ENCODE measurements around the gene RUVBL1.
A peak's percentile ranks its signal among the peaks of the same experiment; 100 is the strongest.

The RUVBL1 gene

GRCh38 chr3:128071771-128072453 is 51.7 kb downstream of the RUVBL1 start:
- Histone ChIP-seq H4K20me1 (ENCODE audit: insufficient read depth, low read length) (peaks cover 28% of the 10 kb centered on the region), H3K79me2 (ENCODE audit: low read length) (peaks cover 24% of the 10 kb centered on the region), H3K27ac (ENCODE audit: low read length) (no peak overlapping the region), H3K4me3 (ENCODE audit: low read length) (no peak overlapping the region), H3K36me3 (replicated peaks; ENCODE audit: low read depth, low read length) (peaks cover 62% of the 10 kb centered on the region), H3K4me2 (ENCODE audit: low read length) (no peak overlapping the region), H3K9me3 (ENCODE audit: insufficient read depth, low read length) (no peaks in the 10 kb centered on the region), H3K4me1 (ENCODE audit: low read length) (peaks cover 9% of the 10 kb centered on the region), H2AFZ (ENCODE audit: low read depth, low read length) (no peak overlapping the region), H3K27me3 (ENCODE audit: low read depth, low read length) (no peaks in the 10 kb centered on the region), H3K9ac (ENCODE audit: low read length) (no peak overlapping the region)
- TF ChIP-seq EZH2phosphoT487 (IDR thresholded peaks at IDR 0.05; ENCODE audit: low read depth) = no peak
- TF ChIP-seq CTCF (IDR thresholded peaks at IDR 0.05; ENCODE audit: low read depth, low read length) = no peak

- H3K9ac ChIP-seq (ENCODE audit: low read length) = no peak overlapping the region
- H4K20me1 ChIP-seq (ENCODE audit: insufficient read depth, low read length) = peaks cover 28% of the 10 kb centered on the region
- no peak overlapping the region for H2AFZ ChIP-seq (ENCODE audit: low read depth, low read length)
- H3K36me3 ChIP-seq (replicated peaks; ENCODE audit: low read depth, low read length) = peaks cover 70% of the 10 kb centered on the region
- no peak overlapping the region for H3K27ac ChIP-seq (ENCODE audit: low read length)
- no peaks in the 10 kb centered on the region for H3K9me3 ChIP-seq (ENCODE audit: insufficient read depth, low read length)
- peaks cover 32% of the 10 kb centered on the region for H3K79me2 ChIP-seq (ENCODE audit: low read length)
- H3K4me3 ChIP-seq (ENCODE audit: low read length) = no peak overlapping the region
- TF ChIP-seq CTCF (IDR thresholded peaks at IDR 0.05; ENCODE audit: low read depth, low read length) (no peak), EZH2phosphoT487 (IDR thresholded peaks at IDR 0.05; ENCODE audit: low read depth) (no peak)
- H3K4me1 ChIP-seq (ENCODE audit: low read length) = peaks cover 8% of the 10 kb centered on the region
- no peak overlapping the region for H3K4me2 ChIP-seq (ENCODE audit: low read length)
- H3K27me3 ChIP-seq (ENCODE audit: low read depth, low read length) = no peaks in the 10 kb centered on the region
Observed at GRCh38 chr3:128070898-128071591, 52.6 kb downstream of the RUVBL1 start.

- H3K4me1 ChIP-seq (ENCODE audit: low read length) = no peaks in the 10 kb centered on the region
- no peak overlapping the region for H3K4me3 ChIP-seq (ENCODE audit: low read length)
- no peaks in the 10 kb centered on the region for H3K27me3 ChIP-seq (ENCODE audit: low read depth, low read length)
- no peak for TF ChIP-seq CTCF (IDR thresholded peaks at IDR 0.05; ENCODE audit: low read depth, low read length)
- no peak for TF ChIP-seq EZH2phosphoT487 (IDR thresholded peaks at IDR 0.05; ENCODE audit: low read depth)
- no peaks in the 10 kb centered on the region for H3K9me3 ChIP-seq (ENCODE audit: insufficient read depth, low read length)
- peaks cover 86% of the 10 kb centered on the region for H3K36me3 ChIP-seq (replicated peaks; ENCODE audit: low read depth, low read length)
- H4K20me1 ChIP-seq (ENCODE audit: insufficient read depth, low read length) = peaks cover 30% of the 10 kb centered on the region
- H3K27ac ChIP-seq (ENCODE audit: low read length) = no peak overlapping the region
- peaks cover 40% of the 10 kb centered on the region for H3K79me2 ChIP-seq (ENCODE audit: low read length)
- H2AFZ ChIP-seq (ENCODE audit: low read depth, low read length) = no peak overlapping the region
- no peak overlapping the region for H3K9ac ChIP-seq (ENCODE audit: low read length)
- no peak overlapping the region for H3K4me2 ChIP-seq (ENCODE audit: low read length)
Observed at GRCh38 chr3:128069271-128069670, 54.3 kb downstream of the RUVBL1 start.

- H2AFZ ChIP-seq (ENCODE audit: low read depth, low read length) = no peak overlapping the region
- no peaks in the 10 kb centered on the region for H3K27me3 ChIP-seq (ENCODE audit: low read depth, low read length)
- no peak overlapping the region for H3K9ac ChIP-seq (ENCODE audit: low read length)
- H3K27ac ChIP-seq (ENCODE audit: low read length) = no peak overlapping the region
- TF ChIP-seq EZH2phosphoT487 (IDR thresholded peaks at IDR 0.05; ENCODE audit: low read depth) (no peak), CTCF (IDR thresholded peaks at IDR 0.05; ENCODE audit: low read depth, low read length) (peak; percentile 56)
- no peak overlapping the region for H3K4me2 ChIP-seq (ENCODE audit: low read length)
- peaks cover 42% of the 10 kb centered on the region for H3K79me2 ChIP-seq (ENCODE audit: low read length)
- H4K20me1 ChIP-seq (ENCODE audit: insufficient read depth, low read length) = peaks cover 37% of the 10 kb centered on the region
- H3K9me3 ChIP-seq (ENCODE audit: insufficient read depth, low read length) = no peaks in the 10 kb centered on the region
- H3K4me1 ChIP-seq (ENCODE audit: low read length) = no peaks in the 10 kb centered on the region
- peaks cover 89% of the 10 kb centered on the region for H3K36me3 ChIP-seq (replicated peaks; ENCODE audit: low read depth, low read length)
- no peak overlapping the region for H3K4me3 ChIP-seq (ENCODE audit: low read length)
Observed at GRCh38 chr3:128068156-128068620, 55.4 kb downstream of the RUVBL1 start.
